SK-N-DZ (cell line): ENCODE data around the gene CNOT8.
"Not testable (repeated sequence)": the region's sequence is repeated elsewhere in the genome, so short reads cannot be mapped to it uniquely, and the experiment has no call there.

Experiments
- DNase-seq: peaks from one replicate; pipeline ENCODE4 v3.0.0-alpha.2; 2015; ENCODE audit warnings: low spot score

CNOT8 gene

DNA sequence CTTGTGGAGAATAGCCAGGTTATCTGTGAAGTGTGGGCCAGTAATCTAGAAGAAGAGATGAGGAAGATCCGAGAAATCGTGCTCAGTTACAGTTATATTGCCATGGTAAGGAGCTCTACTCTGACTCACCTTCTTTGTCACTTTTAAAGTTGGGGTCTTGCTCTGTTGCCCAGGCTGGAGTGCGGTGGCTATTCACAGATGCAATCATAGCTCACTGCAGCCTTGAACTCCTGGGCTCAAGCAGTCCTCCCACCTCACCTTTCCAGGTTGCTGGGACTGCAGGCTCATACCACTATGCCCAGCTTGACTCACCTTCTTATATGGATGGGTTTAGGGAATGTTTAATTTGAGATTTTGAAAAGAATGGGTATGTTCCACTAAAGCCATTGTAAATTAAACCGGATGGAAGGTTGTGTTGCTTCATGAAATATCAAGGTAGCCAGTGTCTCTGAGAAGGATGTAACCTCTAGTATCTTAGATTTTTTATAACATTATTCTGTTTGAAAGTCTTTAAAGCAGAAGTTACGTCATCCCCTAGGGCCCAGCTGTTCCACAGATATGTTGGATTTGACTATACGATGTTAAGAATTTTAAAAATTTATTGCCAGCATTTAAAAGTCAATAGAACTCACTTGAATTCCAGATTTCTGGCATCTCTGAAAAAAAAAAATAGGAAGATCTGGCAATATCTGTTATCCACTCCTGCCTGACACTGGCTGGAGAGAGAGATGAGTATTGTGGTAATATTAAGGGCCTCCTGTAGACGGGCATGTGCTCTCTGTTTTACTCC lies 5.1 kb downstream of the CNOT8 start:
- DNase-seq = no peak

DNA sequence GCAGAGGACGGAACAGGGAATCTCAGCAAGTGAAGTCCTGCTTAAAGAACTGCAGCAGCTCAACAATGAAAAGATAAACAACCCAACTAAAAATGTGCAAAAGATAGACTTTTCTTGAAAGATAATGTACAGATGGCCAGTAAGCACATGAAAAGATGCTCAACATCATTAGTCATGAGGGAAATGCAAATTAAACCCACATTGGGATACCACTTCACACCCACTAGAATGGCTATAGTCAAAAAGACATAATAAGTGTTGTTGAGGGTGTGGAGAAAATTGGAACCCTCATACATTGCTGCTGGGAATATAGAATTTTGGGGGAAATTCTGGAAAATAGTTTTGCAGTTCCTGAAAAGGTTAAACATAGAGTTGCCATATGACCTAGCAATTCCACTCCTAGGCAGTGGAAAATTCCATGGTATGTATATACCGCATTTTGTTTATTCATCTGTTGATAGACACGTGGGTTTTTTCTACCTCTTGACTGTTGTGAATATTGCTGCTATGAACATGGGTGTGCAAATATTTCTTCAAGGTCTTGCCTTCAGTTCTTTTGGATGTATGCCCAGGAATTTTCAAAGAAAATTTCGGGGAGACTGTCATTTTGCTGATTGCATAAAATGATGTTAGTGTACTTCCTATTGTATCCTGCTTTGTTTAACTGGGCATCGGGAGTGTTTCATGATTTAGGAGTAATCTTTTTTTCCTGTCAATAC lies 7.2 kb downstream of the CNOT8 start:
- DNase-seq = no peak

DNA sequence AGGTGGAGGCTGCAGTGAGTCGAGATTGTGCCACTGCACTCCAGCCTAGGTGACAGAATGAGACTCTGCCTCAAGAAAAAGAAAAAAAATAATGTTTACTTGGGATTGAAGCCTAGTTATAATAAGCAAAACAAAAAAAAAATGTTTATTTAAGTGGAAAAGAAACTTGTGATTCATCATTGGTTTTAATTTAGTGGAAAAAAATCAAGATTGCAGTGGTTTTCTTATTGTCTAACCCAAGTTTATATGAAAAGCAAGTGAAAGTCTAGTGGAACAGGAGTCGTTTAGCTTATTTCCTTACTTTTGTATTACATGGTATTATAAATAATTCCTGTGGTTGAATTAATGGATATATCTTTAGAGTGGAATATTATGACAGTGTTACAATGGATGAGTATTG lies 8.4 kb downstream of the CNOT8 start:
- no peak for DNase-seq

DNA sequence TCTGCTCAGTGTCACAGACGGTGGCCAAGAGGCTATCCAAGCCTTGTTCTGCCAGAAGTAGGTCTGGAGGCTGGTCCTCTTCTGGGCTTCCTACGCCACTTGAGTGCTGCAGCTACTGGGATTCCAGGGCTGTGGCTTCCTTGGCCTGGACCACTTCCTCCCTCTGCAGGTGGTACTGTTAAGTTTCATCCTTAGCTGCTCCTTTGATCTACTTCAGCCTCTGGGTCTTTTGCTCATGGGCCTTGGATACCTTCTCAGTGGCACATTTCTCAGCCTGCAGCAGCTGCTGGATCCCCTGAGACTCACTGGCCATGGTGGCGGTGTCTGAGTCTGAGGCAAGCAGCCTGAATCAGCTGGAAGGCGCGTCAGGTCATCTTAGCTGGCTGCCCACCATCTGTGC lies 10.3 kb downstream of the CNOT8 start:
- DNase-seq = no peak

DNA sequence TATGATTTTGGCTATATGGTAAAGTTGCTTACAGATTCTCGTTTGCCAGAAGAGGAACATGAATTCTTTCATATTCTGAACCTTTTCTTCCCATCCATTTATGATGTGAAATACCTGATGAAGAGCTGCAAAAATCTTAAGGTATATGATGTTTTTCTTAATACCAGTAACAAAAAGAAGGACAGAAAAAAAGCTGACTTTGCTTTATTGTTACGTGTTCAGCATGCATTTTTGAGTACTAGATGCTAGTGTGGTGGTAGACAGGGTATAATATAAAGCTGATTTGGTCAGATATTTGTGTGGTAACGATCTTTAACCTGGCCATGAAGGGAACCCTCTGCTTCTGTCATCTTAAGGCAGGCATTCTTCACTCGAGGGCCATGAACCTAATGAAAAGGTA lies 13.3 kb downstream of the CNOT8 start:
- no peak for DNase-seq

DNA sequence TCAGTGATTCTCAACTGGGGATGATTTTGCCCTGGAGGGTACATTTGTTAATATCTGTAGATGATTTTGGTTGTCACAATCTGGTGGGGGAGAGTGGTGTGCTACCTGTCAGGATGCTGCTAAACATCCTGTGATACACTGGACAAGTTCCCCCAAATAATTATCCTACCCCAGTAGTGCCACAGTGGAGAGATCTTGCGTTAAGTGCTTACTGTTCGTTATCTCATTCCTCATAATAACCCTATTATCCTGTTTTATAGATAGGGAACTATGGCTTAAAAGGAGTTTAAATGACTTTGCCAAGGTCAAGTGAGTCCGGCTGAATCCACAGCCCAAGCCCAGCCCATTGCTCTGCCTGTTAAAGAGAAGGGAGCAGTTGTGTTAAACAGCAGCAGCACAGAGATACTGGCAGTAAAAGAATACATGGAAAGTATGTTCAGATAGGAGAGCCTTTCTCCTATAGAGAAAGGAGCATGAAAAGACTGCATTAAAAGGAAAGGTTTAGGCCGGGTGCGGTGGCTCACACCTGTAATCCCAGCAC lies 15.4 kb downstream of the CNOT8 start:
- DNase-seq = no peak

DNA sequence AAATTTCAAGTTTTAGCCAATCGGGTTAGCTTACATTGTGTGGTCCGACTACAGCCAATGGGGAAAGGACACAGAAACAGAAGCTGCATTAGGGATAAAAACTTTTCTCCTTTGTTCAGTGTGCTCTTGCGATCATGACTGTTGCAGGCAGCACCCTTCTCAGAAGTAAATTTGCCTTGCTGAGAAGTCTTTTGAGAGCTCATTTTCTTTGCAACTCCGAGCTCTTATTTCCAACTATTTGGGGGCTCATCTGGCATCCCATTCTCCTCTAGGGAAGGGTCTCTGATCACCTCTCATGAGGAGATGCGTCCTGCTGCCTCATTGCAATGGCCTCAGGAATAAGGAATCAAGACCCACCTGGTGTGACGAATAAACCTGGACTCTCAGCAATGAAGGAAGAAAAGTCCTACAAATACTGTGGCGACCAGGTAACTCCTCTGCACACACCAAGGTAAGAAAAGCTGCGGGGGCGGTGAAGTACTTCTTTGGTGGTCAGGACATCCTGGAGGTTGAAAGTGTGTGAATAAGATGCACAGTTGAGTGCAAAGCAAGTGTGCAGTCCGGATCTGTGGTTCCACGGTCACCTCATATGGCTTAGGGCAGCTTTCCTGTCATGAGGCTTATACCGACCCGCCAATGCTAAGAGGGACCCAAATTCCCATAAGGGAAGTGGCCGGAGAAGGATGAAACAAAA lies 20.4 kb downstream of the CNOT8 start:
- no peak for DNase-seq

DNA sequence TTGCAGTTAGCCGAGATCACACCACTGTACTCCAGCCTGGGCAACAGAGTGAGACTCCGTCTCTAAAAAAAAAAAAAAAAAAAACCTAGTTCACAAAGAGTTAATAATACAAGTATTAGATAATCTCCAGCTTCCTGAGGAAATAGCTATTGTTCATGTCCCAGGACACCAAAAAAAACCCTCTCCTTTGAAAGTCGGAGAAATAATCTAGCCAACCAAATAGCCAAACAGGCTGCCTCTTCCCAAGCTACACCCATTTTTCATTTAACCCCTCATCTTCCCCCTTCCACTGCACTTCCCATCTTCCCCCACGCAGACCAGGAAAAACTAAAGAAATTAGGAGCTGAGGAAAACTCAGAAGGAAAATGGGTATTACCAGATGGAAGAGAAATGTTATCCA lies 23.6 kb downstream of the CNOT8 start:
- DNase-seq = no peak

DNA sequence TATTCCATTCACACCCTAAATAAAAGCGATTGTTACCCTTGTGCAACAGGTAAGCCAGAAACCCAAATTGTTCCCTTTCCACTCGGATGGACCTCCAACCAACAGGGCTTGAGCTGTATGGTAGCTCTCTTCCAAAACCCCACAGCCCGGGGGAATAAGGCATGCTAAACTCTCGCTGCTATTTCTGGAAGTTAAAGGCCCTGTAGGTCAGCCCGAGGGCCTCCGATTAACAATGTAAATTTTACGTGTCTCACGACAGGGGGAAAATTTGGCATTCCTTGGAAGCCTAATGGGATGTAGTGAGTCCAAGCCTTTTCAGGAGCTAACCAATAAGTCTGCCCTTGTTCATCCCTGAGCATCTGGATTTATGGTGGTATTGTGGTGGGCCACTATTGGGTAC lies 26.0 kb downstream of the CNOT8 start:
- no peak for DNase-seq

DNA sequence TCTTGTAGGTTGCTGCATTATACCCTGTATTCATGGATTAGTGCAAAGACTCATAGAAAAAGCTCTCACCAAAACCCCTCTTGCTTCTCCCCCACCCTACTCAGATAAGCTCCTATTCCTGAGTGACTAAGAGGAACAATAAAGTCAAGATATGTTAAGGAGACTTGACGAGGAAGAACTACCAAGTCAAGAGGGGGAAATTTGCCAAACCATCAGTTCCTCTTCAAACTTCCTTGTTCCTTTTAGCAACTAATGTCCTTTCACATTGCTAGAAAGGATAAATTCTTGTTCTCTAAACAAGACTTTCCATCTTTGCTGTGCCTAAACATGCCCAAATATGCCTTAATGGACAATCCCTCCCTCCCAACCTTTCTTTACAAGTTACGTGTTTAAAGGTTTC lies 27.0 kb downstream of the CNOT8 start:
- DNase-seq = no peak

DNA sequence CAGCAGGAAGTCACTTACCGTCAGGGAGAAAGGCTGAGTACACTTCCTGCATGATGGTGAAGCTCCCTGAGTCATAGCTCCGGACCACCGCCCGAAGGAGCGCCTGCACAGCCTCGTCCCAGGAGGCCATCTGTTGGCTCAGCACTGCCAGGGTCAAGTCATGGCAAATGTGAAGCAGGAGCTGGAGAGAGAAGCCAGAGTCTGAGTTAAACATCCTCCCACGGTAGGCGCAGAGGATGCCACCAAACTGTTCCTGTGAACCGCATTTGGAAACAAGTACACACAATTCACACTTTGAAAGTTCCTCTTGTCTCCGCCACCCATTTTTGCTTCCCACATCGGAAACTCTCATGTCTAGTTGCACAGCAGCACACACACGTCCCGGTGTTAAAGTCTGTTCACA lies 33.9 kb downstream of the CNOT8 start:
- no peak for DNase-seq

DNA sequence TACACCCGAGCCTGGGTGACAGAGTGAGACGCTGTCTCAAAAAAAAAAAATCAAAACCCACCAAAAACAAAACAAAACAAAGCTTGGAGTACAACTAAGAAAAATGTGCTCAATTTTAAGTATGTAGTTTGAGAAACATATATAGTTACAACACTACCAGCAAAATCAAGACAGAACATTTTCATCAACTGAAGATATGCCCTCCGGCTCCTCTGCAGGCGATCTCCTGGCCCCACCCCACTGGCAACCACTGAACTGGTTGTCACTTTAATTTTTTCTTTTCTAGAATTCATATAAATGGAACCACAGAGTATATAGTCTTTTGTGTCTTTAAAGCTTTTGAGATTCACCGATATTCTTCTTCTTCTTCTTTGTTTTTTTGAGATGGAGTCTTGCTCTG lies 35.0 kb downstream of the CNOT8 start:
- DNase-seq = no peak

DNA sequence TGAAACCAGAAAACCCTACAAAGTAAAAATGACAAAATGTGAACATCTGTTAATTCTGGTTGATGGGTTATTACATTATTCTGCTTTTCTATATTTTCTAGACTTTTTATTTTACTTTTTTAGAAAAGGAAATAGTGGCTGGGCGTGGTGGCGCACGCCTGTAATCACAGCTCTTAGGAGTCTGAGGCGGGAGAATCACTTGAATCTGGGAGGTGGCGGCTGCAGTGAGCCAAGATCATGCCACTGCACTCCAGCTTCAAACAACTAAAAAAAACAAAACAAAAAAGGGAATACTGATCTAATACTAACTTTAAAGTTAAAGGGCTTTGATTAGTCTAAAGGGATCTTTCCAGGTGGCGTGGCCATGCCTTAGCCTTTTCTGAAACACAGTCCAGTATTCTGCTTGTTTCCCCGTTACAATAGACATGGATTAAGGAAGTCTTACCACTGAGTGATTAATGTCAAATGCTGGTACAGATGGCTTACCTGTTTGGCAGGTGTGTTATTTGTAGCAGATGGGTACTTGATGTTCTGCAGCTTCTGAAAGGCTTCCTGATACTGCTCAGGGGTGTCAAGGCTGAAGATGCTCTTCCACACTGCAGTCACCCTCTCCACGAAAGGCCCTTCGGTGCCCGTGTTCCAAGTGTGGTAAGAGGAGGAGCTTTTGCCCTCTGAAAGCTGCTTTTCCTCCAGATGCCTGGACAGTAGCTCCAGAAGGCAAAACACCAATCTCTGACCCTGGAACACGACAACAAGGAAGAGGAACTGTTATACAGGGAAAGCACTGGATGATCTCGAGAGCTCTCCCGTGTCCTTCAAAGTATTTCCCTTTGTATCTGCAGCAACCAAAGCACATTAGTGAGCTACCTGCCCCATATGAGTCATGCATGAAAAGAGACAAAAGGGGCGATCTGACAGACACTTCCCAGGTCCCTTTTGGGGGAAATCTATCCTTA lies 37.5 kb downstream of the CNOT8 start:
- DNase-seq = no peak

DNA sequence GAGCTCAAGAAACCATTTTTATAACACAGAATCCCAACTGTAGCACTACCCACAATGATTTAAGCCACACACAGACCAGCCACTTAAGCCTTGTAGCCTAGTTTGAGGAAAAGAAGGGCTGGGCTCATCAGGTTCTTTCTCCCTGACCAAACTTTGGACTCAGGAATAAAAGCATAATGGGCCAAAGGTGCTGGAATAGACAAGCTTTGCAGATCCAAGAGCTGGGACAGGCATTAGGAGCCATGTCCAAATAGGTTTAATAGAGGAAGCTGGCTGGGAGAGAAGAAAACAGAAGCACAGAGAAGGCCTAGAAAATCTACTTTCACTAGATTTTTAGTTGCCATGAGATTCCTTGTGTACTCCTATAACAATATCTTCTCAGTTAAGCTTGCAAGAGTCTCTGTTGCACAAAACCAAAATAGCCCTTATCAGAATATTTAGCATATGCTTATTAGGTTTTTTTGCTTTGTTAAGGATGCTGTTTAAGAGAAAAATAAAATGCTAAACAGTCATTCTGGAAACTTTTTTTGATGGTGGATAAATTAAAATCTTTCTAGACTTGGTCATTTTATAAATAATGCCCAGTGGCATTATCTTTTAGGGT lies 38.2 kb downstream of the CNOT8 start:
- DNase-seq = no peak

DNA sequence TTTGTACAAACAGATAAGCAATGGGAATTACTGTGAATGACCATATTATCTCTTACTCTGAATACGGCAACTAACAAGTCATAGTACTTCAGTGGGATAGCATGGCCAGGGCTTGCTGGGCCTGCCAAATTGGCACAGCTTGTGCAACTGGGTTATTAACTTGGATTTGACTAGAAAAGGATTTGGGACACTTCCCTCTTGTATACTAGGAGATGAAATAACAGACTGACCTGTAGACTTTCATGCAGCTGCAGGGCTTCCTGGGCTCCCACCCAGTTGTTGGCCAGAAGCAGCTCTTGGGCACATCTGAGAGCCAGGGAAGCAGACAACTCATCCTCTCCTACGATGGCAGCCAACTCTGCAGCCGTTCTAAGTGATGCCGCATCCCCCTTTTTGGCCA lies 39.8 kb downstream of the CNOT8 start:
- DNase-seq = no peak

DNA sequence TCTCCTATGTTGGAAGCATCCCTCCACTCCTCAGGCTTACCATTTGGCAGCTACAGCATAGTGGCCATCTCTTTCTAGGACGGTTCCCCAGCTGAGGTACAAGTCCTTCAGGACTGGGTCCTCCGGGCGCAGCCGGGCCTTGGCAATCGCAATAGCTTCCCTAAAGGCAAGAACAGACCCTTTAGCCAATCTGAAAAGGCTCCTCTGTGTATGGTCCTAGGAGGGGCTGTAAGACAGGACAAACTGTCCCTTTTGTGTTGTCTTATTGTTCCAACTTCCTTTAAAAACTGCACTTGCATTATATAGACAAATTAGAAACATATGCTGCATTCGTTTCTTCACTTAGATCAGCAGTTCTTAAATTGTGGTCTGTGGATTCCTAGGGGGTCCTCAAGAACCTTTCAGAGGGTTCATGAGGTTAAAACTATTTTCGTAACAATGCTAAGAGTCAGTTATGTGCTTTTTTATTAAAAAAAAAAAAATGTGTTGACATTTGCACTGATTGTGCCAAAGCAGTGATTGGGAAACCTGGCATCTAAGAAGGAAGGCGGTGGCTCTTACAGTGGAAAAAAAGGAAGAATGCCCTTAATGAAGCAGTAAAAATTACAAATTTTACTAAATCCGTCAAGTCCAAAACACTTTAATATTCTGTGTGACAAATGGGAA lies 40.9 kb downstream of the CNOT8 start:
- DNase-seq = no peak

DNA sequence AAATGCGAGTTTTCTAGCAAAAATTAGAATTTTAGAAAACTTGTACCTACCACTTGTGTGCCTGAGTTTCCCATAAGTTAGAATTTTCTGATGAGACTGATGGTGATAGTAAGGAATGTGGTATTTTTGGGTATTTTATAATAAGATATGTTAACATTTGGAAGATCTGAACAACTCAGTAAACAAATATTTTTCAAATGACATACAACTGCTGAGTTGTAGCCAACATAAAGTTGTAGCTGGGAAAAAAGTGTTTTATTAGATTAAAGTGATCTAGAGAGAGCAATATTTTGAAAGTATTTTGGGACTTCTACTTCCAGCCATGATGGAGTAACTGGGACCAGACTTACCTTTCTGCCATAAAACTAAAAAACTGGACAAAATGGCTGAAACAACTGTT lies 41.6 kb downstream of the CNOT8 start:
- DNase-seq = no peak

DNA sequence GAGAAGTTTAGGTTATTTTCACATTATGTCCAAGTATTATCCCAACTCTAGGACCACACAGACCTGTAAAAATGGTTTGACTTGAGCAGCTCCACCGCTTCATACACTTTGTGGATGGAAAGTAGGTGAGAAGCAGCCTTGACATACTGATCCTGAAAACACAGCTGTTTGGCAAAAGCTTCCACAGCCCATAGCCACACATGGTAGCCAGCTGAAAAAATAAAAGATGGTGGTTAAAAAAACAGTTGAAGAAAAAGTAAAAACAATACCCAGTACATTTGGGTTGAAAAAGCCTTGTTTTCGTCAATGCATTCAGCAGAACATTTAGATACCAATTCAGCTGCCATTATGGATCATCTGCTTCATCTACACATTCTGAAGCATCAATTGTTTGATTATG lies 42.8 kb downstream of the CNOT8 start:
- DNase-seq = no peak

DNA sequence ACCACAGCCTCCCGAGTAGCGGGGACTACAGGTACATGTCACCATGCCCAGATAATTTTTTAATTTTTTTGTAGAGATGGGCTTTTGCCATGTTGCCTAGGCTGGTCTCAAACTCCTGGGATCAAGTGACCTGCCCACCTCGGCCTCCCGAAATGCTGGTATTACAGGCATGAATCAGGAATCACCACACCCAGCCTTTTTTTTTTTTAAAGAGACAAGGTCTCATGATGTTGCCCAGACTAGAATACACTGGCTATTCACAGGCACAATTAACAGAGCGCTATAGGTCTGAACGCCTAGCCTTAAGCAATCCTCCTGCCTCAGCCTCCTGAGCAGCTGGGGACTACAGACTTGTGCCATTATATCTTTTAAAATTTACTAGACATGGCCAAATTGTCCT lies 43.5 kb downstream of the CNOT8 start:
- DNase-seq = no peak

DNA sequence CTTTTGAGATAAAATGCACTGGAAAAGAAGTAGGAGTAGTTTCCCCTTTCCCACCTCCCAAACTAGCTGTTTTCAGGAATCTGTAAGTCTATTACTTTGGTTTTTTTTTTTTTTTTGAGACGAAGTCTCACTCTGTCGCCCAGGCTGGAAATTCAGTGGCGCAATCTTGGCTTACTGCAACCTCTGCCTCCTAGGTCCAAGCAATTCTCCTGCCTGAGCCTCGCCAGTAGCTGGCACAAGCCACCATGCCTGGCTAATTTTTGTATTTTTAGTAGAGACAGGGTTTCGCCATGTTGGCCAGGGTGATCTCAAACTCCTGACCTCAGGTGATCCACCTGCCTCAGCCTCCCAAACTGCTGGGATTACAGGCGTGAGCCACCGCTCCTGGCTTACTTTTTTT lies 47.2 kb downstream of the CNOT8 start:
- DNase-seq = not testable (repeated sequence)
